HCT116 (cell line): ENCODE measurements around the gene PIK3R1. TPM values are rescaled to one million over a fixed set of nuclear protein-coding genes. Genes with fewer than 3 reads are reported as not detected.

Experiments used
- ATAC-seq: fragments of 200-7000 bp; cut with Tn5 transposase; 2 replicates; pipeline ENCODE4 v1.9.1; 2020; ENCODE audit warnings: mild to moderate bottlenecking, moderate library complexity
- BruUV-seq: library from RNA; stranded (reverse); fragments of 400-500 nt; replicated peaks from 2 replicates; lab custom pipeline; 2021; lab: Mats Ljungman, UMichigan
- CTCF ChIA-PET: fragments of 300-600 bp; sonication (Branson Sonifier 250); formaldehyde crosslinking; loops from one replicate; lab custom pipeline; 2021; ENCODE audit warnings: antibody characterized with exemption; lab: Charles Lee
- POLR2A ChIA-PET: fragments of 300-600, 350-600 bp; sonication (Branson Sonifier 250); formaldehyde crosslinking; loops from one replicate; lab custom pipeline; 2021; ENCODE audit warnings: antibody characterized with exemption; lab: Charles Lee
- RAD21 ChIA-PET, 2 experiments: fragments of 300-600 bp; sonication (Branson Sonifier 250); formaldehyde crosslinking; loops; one replicate each; lab custom pipeline; 2023; ENCODE audit warnings: low total read pairs in 2 of 2; ENCODE audit not compliant: uncharacterized antibody in 2 of 2, unreplicated experiment in 2 of 2, low non-redundant PET in 1 of 2; lab: Charles Lee
- DNase-seq: peaks from one replicate; pipeline ENCODE4 v3.0.0-alpha.2; 2010; ENCODE audit warnings: low read depth, low spot score
- H2AFZ ChIP-seq: fragments of 200-600 bp; shearing (Covaris generic), sonication (generic); 2 replicates; pipeline ENCODE4 v1.6.1; 2017; ENCODE audit warnings: low read depth, mixed run types, mixed read lengths, antibody characterized with exemption, low read length; ENCODE audit not compliant: poor library complexity, severe bottlenecking
- H3K27ac ChIP-seq: 2 replicates; pipeline ENCODE4 v1.5.1; 2012; ENCODE audit warnings: low read depth, low read length
- H3K27me3 ChIP-seq: fragments of 200-600 bp; sonication (generic); 2 replicates; pipeline ENCODE4 v1.6.1; 2016; ENCODE audit warnings: mixed run types, low read length, mixed read lengths; ENCODE audit not compliant: insufficient read depth
- H3K36me3 ChIP-seq, 2 experiments: fragments of 200-500 bp in 1 of 2; fragments of 200-600 bp in 1 of 2; sonication (Bioruptor generic) in 1 of 2; sonication (generic) in 1 of 2; 2 replicates each; pipeline versions ENCODE4 v1.5.1 to v1.6.1; 2014 to 2016; ENCODE audit warnings: low read length in 2 of 2, inconsistent platforms in 1 of 2, mixed read lengths in 1 of 2, mixed run types in 1 of 2; ENCODE audit not compliant: insufficient read depth in 2 of 2, control insufficient read depth in 1 of 2
- H3K4me1 ChIP-seq, 2 experiments: fragments of 200-600 bp in 1 of 2; sonication (generic) in 1 of 2; 2 replicates each; pipeline versions ENCODE4 v1.5.1 to v1.6.1; 2012 to 2017; ENCODE audit warnings: low read length in 2 of 2, inconsistent platforms in 1 of 2, mild to moderate bottlenecking in 1 of 2, mixed read lengths in 1 of 2, mixed run types in 1 of 2, moderate library complexity in 1 of 2; ENCODE audit not compliant: insufficient read depth in 2 of 2, control insufficient read depth in 1 of 2
- H3K4me2 ChIP-seq: fragments of 200-600 bp; sonication (generic); 2 replicates; pipeline ENCODE4 v1.6.1; 2017; ENCODE audit warnings: mixed run types, low read length, mixed read lengths
- H3K4me3 ChIP-seq, 2 experiments: fragments of 200-600 bp in 1 of 2; sonication (generic) in 1 of 2; replicated peaks in 1 of 2; 2 replicates each; pipeline ENCODE4 v1.5.1; 2011 to 2016; ENCODE audit warnings: low read length in 2 of 2, control low read depth in 1 of 2, low read depth in 1 of 2, mild to moderate bottlenecking in 1 of 2, mixed read lengths in 1 of 2, mixed run types in 1 of 2
- H3K79me2 ChIP-seq: fragments of 200-600 bp; sonication (generic); 2 replicates; pipeline ENCODE4 v1.6.1; 2017; ENCODE audit warnings: mild to moderate bottlenecking, mixed run types, low read length, moderate library complexity, mixed read lengths; ENCODE audit not compliant: insufficient read depth
- H3K9ac ChIP-seq: fragments of 200-600 bp; sonication (generic); 2 replicates; pipeline ENCODE4 v1.6.1; 2016; ENCODE audit warnings: low read length, mixed read lengths
- H3K9me2 ChIP-seq: fragments of 200-600 bp; sonication (generic), shearing (Covaris generic); 2 replicates; pipeline ENCODE4 v1.6.1; 2017; ENCODE audit warnings: mixed run types, mild to moderate bottlenecking, moderate library complexity; ENCODE audit not compliant: insufficient read depth
- H3K9me3 ChIP-seq, 2 experiments: fragments of 200-500 bp in 1 of 2; fragments of 200-600 bp in 1 of 2; sonication (Bioruptor generic) in 1 of 2; sonication (generic) in 1 of 2; 2 replicates each; pipeline ENCODE4 v1.6.1; 2014 to 2017; ENCODE audit warnings: low read length in 2 of 2, mixed read lengths in 2 of 2, inconsistent platforms in 1 of 2, low read depth in 1 of 2, mild to moderate bottlenecking in 1 of 2, mixed run types in 1 of 2, moderate library complexity in 1 of 2; ENCODE audit not compliant: control insufficient read depth in 1 of 2, insufficient read depth in 1 of 2
- H4K20me1 ChIP-seq: fragments of 200-600 bp; sonication (generic), shearing (Covaris generic); 2 replicates; pipeline ENCODE4 v1.6.1; 2017; ENCODE audit warnings: mixed run types, mild to moderate bottlenecking, moderate library complexity; ENCODE audit not compliant: insufficient read depth
- ATF3 ChIP-seq: IDR thresholded peaks from 2 replicates; pipeline ENCODE4 v1.6.1; 2012
- EGR1 ChIP-seq: IDR thresholded peaks from 2 replicates; pipeline ENCODE4 v1.6.1; 2012; ENCODE audit warnings: low read depth
- TCF7L2 ChIP-seq: IDR thresholded peaks from 2 replicates; pipeline ENCODE4 v1.7.0; 2011; ENCODE audit warnings: borderline replicate concordance, inconsistent platforms; ENCODE audit not compliant: insufficient read depth, insufficient read length; ENCODE audit errors: extremely low read depth
- ZFX ChIP-seq: fragments of 450-650 bp; IDR thresholded peaks from 2 replicates; pipeline ENCODE4 v1.6.1; 2017
- intact Hi-C: fragments of 100-400 bp; cut with micrococcal nuclease; formaldehyde crosslinking; loops from 2 replicates; pipeline ENCODE4 v1.10.0; 2022
- total RNA-seq: library from RNA; stranded (reverse); gene quantifications from one replicate; pipeline ENCODE4 v1.2.1, GENCODE V29; 2021; ENCODE audit not compliant: unreplicated experiment

The PIK3R1 gene
- total RNA-seq, 1 experiment from 2014 or later = 7.2 TPM

GRCh38 chr5:68317646-68318045, 102.1 kb downstream of the PIK3R1 start:
- Histone ChIP-seq H4K20me1 (no peaks in the 10 kb centered on the region), H3K36me3 (no peaks in the 10 kb centered on the region), H2AFZ (no peak overlapping the region), H3K27ac (no peak overlapping the region), H3K27me3 (no peaks in the 10 kb centered on the region), H3K79me2 (no peaks in the 10 kb centered on the region), H3K9me3 (no peaks in the 10 kb centered on the region), H3K4me1 (peaks cover 10 to 29% of the 10 kb centered on the region in 2 experiments; a peak in 3 of 4 replicates), H3K9ac (no peak overlapping the region), H3K4me3 (no peak overlapping the region), H3K4me2 (no peak overlapping the region), H3K9me2 (no peaks in the 10 kb centered on the region)
- intact Hi-C loops = no loop called here
- no peak for ATAC-seq
- TF ChIP-seq ZFX (no peak), ATF3 (no peak)
- CTCF ChIA-PET = no interaction called here
- POLR2A ChIA-PET = no interaction called here
- RAD21 ChIA-PET = no interaction called here
- DNase-seq = no peak
- no TSS peak for BruUV-seq

GRCh38 chr5:68318955-68319705, 103.6 kb downstream of the PIK3R1 start:
- intact Hi-C loops = no loop called here

More at GRCh38 chr5:68318955-68319705, 103.6 kb downstream of the PIK3R1 start:
- no TSS peak for BruUV-seq
- Histone ChIP-seq H4K20me1 (no peaks in the 10 kb centered on the region), H3K36me3 (no peaks in the 10 kb centered on the region), H3K27me3 (no peaks in the 10 kb centered on the region), H3K9me2 (no peaks in the 10 kb centered on the region), H3K79me2 (no peaks in the 10 kb centered on the region)
- TF ChIP-seq TCF7L2 = peak; percentile 51
- TF ChIP-seq EGR1 = no peak
- TF ChIP-seq, all 23 proteins: peak for 1
- ChIA-PET POLR2A (no interaction called here), CTCF (no interaction called here), RAD21 (no interaction called here)
- ATAC-seq = peak; percentile 69
- H3K4me1 ChIP-seq = peaks cover 10 to 29% of the 10 kb centered on the region in 2 experiments; a peak in 3 of 4 replicates
- H3K4me3 ChIP-seq = no peak overlapping the region
- peak overlapping the region; percentile 5 for H2AFZ ChIP-seq
- peak overlapping the region; percentile 37 for H3K4me2 ChIP-seq
- peak overlapping the region; percentile 15; the same call in 1 of the 2 replicates for H3K27ac ChIP-seq
- no peak overlapping the region for H3K9ac ChIP-seq
- no peak for DNase-seq
- H3K9me3 ChIP-seq = no peaks in the 10 kb centered on the region
